ENCODE data around the gene SDR42E1.

DNA sequence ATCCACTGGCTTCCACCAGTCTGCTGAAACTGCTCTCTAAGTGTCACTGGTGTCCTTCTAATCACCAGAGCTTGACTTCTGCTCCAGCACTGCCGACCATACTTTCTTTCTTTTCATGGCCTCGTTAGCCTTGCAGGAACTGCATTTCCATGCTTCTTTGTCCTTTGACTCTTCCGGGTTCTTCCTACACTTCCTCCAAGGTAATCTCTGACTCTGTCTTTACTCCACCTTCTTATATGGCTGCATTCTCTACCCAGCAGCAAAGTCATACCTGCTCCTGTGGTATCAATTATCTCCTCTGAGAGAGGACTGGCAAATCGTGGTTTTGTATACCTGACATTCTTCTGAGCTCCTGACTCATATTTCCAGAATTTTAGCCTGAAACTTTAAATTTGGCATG lies 30.3 kb upstream of the SDR42E1 start:
- no peak for TF ChIP-seq FOS (IDR thresholded peaks at IDR 0.05; ENCODE audit: borderline replicate concordance, insufficient read depth, low read length)
- TF ChIP-seq JUN (IDR thresholded peaks at IDR 0.05; ENCODE audit: borderline replicate concordance, insufficient read depth, insufficient read length, low read depth), result no peak
- TF ChIP-seq, protein P1, sequence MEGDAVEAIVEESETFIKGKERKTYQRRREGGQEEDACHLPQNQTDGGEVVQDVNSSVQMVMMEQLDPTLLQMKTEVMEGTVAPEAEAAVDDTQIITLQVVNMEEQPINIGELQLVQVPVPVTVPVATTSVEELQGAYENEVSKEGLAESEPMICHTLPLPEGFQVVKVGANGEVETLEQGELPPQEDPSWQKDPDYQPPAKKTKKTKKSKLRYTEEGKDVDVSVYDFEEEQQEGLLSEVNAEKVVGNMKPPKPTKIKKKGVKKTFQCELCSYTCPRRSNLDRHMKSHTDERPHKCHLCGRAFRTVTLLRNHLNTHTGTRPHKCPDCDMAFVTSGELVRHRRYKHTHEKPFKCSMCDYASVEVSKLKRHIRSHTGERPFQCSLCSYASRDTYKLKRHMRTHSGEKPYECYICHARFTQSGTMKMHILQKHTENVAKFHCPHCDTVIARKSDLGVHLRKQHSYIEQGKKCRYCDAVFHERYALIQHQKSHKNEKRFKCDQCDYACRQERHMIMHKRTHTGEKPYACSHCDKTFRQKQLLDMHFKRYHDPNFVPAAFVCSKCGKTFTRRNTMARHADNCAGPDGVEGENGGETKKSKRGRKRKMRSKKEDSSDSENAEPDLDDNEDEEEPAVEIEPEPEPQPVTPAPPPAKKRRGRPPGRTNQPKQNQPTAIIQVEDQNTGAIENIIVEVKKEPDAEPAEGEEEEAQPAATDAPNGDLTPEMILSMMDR (IDR thresholded peaks at IDR 0.05; ENCODE audit: extremely low read depth in 1 of 2, insufficient read depth in 1 of 2, low read depth in 1 of 2, low read length in 2 of 2), result no peak
- TF ChIP-seq POLR2A (IDR thresholded peaks at IDR 0.05; ENCODE audit: low read depth, low read length), result no peak
- no peak for TF ChIP-seq POLR2AphosphoS5 (IDR thresholded peaks at IDR 0.05; ENCODE audit: insufficient read depth, low read depth, low read length)
